ENCODE measurements around the gene PXN.
A peak's percentile ranks its signal among the peaks of the same experiment; 100 is the strongest.

PXN gene

DNA sequence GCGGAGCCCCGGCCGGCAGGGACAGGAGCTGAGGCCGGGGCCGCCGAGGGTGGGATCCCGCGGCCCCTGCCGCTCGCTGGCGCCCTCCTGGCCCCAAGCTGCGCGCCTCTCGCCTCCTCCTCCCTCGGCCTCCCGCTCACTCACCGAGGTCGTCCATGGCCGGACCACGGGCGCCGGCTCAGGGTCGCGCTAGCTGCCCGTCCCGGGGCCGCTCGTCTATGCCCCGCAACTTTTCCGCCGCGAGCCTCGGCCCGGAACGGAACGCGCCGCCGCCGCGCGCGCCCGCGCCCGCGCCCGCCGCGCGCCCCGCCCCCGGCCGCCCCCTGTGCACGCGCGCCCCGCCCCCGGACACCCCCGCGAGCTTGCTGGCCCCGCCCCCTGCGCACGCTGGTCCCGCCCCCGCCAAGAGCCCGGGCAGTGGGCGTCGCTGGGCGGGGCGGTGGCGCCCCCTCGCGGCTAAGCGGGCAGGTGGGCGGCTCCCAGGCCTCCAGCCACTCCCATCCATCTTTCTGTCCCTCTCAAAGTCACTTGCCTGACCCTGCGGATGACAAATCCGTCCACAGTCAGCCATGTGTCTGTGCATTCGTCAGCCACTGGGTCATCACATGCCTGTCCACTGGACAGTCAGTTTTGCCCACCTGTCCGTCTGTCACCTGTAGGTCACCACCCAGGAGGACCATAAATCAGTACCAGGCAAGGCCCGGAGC lies at the start of gene PXN:
PXN (minus strand) TSS at position 258 of the 707 bp plus-strand sequence; CDS start at position 157, 101 bp downstream.
- DNase-seq (ENCODE audit: low spot score) = peak; percentile 90

DNA sequence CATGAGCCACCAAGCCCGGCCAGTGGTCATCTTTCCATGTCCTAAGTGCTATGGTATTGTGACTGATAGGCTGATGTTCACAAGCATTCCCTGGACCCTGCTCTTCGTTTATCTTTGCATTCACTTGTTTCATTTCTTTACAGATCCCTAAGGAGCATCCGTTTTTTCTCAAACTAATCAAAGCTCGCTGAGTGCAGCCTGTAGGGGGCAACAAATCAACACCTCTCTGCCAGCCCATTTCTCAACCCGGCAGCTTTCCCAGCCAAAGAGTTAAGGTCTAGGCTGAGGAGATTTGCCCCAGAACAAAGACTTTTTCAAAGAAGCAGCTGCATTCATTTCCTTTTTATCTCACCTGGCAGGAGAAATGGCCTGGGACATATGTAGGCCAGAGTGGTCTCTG lies 48.7 kb upstream of the PXN start:
- no peak for DNase-seq (ENCODE audit: low spot score)

DNA sequence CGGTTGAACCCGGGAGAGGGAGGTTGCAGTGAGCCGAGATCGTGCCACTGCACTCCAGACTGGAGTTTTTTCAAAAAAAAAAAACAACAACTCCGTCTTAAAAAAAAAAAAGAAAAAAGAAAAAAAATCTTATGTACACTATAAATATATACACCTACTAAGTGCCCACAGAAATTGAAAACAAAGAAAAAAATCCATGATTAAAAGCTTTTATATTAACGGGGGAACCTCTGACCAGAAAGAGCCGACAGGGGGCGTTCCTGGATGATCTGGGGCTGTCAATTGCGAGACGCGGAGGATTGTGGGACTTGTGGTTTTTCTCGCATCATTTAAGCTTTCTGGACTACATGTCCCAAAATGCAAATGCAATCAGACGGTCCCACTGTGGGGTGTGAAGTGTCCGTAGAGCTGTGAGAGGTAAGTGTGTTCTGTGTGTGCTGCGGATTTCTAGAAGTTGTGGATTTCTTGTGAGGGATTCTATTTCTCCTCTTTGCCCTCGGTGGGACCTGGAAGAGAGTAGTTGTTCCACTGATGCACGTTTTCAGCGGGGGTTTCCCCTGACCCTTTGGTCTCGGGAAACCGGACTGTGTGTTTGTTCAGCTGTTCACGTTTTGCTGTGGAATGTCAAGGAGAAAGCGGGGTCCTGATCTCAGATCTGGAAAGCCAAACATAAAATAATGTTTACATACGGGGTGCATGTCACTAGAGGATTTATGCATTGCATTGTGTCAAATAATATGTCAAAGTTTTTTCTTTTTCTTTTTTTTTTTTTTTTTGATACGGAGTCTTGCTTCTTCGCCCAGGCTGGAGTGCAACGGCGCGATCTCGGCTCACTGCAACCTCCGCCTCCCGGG lies 36.7 kb upstream of the PXN start, which contains the start of gene SIRT4:
SIRT4 (plus strand) TSS at position 360 of the 854 bp plus-strand sequence. CDS start 1,241 bp downstream, outside the sequence.
- DNase-seq (ENCODE audit: low spot score) = peak; percentile 95

DNA sequence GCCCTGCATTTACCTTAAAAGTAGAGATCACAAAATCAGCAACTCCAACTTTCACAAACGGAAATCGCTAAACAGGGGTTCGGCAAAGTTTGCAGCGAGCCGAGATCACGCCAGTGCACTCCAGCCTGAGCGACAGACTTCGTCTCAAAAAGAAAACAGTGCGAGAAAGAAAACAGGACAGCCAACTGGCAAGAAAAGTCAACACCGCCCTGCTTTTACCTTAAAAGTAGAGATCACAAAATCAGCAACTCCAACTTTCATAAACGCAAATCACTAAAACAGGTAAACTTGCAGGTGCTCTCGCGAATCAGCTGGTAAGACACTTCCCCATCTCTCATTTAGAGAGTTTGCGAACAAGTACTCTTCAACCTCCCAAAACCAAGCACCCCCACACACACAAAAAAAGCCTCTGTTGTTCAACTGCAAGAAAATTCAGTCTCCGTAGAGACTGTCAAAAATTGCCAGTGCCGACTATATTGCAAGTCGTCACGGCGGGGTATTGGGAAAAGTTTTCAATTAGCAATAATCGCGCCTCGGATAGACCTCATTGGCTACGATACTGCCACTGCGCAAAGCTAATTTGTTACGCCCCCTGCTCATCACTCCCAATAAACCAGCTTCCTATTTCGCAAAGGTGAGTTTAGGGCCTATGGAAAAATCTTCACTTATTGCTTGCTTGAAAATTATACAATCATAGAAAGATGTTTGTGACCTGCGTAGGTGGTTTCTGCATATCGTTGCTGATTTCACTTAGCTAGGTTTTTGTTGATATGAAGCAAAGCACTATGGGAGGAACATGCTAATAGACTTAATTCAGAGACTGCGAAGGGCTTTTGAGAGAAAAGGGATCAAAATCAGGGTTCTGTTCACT lies 27.4 kb upstream of the PXN start, which contains the start of gene RNU4-1:
RNU4-1 (minus strand) TSS at position 577 of the 871 bp plus-strand sequence.
- peak; percentile 42 for DNase-seq (ENCODE audit: low spot score)

DNA sequence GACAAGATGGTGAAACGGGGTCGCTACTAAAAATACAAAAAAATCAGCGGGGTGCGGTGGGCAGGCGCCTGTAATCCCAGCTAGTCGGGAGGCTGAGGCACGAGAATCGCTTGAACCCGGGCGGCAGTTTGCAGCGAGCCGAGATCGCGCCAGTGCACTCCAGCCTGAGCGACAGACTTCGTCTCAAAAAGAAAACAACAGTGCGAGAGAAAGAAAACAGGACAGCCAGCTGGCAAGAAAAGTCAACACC lies 26.8 kb upstream of the PXN start:
- no peak for DNase-seq (ENCODE audit: low spot score)

DNA sequence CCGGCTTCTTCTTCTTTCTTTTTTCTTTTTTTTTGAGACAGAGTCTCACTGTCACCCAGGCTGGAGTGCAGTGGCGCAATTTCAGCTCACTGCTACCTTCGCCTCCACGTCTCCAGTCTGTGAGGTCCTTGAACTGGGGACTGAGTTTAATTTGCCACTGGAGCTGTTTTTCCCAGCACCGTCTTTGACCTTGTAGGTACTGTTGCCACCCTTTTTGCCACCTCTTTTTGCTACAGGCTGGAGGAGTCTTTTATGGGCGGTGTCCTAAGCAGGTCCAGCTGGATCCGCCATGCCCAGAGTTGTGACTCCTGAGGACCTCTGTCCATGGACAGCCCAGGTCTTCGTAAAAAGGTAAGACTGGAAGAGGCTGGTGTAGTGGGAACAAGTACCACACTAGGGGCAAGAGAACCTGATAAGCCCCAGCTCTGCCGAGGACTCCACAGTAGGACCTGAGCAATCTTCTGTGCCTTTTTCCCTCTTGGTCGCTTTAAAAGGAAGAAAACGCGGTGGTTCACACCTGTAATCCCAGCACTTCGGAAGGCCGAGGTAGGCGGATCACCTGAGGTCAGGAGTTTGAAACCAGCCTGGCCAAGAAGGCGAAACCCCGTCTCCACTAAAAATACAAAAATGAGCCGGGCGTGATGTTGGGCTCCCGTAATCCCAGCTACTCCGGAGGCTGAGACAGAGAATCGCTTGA lies 25.2 kb upstream of the PXN start:
- no peak for DNase-seq (ENCODE audit: low spot score)

DNA sequence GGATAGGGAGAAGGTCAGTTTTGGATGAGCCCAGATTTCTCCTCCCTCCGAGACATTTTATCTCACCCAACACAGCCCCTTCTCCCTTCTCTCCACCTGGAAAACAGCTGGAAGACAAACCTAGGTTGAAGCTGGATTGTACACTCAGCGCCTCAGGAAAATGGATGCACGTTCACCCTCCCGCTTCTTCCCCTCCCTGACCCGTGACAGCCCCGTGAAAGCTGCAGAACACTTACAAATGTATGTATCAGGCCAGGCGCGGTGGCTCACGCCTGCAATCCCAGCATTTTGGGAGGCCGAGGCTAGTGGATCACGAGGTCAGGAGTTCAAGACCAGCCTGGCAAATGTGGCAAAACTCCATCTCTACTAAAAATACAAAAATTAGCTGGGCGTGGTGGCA lies 22.0 kb upstream of the PXN start:
- no peak for DNase-seq (ENCODE audit: low spot score)

DNA sequence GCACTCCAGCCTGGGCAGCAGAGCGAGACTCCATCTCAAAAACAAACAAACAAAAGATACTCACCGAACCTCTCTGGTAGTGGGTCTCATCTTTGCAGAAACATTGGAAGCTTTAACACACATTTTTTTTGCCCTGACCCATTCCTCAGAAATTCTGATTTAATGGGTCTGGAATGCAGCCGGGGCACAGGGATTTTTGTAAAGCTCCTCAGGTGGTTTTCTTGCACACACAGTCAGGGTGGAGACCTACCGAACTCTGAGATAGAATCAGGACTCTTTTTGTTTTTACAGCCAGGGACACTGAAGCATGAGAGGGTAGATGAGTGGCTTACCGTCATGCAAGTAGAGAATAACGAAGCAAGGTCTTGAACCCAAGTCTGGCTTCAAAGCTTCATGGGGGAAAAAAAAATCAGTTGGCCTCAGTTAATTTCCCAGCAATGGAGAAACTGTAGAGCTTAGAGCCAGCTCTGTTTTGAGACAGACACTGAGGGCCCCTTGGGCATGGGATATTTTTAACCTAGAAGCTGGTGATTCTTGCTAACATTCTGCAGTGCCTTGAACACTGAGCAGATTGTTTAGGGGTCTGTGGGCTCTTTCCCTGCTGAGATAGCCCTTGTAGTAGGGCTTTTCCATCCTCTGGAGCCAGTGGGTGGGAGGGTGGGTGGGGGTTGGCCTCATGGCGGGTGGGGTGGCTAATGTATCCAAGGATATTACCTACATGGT lies 21.4 kb upstream of the PXN start:
- DNase-seq (ENCODE audit: low spot score) = no peak

DNA sequence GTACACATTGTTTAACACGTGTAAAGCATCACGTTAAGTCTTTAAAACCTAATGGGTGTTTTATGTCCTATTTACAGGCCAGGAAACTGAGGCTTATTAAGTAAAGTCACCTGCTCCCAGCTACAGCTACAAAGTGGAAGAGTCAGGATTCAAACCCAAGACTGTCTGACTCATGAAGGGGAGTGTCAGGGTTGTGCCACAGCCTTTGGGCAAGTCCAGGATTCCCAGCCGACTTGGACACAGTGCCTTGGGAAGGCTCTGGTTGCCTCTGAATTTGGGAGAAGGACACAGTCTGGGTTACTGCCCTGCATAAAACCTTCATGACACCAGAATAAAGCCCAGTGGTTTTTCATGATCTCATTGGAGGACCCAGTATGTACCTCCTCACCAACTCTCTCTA lies 18.9 kb upstream of the PXN start:
- DNase-seq (ENCODE audit: low spot score) = no peak

DNA sequence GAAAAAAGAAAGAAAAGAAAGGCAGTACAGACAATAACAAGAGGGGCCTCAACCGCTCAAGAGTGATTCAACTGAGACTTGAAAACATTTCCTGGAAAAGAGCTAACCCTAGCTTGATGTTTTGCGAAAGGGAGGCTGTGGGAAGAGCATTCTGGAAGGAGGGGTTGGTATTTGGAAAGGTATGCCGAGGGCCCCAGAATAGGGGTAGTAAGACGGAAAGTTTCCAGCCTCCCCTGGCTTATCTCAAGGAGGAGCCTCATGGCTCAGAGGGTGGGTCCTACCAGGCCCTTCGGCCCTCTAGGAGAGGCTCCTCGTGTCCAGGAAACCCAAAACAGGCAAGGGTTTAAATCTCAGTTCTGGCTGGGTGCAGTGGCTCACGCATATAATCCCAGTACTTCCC lies 17.8 kb upstream of the PXN start:
- DNase-seq (ENCODE audit: low spot score) = no peak

DNA sequence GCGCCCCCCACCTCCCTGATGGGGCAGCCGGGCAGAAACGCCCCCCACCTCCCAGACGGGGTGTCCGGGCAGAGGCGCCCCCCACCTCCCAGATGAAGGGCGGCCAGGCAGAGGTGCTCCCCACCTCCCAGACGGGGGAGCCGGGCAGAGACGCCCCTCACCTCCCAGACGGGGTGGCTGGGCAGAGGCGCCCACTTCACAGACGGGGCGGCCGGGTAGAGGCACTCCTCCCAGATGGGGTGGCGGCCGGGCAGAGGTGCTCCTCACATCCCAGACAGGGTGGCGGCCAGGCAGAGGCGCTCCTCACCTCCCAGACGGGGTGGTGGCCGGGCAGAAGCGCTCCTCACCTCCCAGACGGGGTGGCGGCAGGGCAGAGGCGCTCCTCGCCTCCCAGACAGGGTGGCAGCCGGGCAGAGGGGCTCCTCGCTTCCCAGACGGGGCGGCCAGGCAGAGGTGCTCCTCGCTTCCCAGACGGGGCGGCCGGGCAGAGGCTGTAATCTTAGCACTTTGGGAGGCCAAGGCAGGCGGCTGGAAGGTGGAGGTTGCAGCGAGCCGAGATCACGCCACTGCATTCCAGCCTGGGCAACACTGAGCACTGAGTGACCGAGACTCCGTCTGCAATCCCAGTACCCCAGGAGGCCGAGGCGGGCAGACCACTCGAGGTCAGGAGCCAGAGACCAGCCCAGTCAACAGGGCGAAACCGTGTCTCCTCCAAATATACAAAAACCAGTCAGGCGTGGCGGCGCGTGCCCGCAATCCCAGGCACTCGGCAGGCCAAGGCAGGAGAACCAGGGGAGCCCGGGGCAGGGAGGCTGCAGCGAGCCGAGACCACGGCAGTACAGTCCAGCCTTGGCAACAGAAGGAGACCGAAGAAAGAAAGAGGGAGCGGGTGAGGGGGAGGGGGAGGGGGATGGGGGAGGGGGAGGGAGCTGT lies 12.9 kb upstream of the PXN start:
- DNase-seq (ENCODE audit: low spot score) = no peak

DNA sequence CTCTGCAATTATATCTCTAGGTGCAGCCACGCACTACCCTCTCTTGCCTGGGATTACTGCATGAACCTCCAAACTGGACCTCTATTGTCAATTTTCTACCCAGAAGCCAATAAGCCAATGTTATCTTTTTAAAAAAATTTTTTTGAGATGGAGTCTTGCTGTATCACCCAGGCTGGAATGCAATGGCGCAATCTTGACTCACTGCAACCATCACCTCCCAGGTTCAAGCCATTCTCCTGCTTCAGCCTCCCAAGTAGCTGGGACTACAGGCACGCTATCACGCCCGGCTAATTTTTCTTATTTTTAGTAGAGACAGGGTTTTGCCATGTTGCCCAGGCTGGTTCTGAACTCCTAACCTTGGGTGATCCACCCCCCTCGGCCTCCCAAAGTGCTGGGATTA lies 11.2 kb upstream of the PXN start:
- no peak for DNase-seq (ENCODE audit: low spot score)

DNA sequence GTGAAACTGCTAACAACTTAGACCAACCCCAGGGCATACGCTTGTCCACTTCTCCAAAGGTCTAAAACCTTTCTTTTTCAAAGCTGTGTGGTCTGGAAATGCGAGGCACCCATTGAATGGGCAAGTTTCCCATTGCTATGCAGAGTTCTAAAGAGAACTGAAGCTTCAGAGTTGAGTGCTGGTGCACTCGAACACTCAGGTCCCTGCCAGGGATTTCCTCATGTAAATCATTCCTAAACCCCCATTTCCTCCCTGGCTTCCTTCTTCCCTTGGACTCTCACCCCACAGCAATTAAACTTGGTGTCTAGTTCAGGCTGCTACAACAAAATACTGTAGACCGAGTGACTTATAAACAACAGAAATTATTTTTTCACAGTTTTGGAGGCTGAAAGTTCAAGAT lies 2.2 kb upstream of the PXN start:
- no peak for DNase-seq (ENCODE audit: low spot score)

DNA sequence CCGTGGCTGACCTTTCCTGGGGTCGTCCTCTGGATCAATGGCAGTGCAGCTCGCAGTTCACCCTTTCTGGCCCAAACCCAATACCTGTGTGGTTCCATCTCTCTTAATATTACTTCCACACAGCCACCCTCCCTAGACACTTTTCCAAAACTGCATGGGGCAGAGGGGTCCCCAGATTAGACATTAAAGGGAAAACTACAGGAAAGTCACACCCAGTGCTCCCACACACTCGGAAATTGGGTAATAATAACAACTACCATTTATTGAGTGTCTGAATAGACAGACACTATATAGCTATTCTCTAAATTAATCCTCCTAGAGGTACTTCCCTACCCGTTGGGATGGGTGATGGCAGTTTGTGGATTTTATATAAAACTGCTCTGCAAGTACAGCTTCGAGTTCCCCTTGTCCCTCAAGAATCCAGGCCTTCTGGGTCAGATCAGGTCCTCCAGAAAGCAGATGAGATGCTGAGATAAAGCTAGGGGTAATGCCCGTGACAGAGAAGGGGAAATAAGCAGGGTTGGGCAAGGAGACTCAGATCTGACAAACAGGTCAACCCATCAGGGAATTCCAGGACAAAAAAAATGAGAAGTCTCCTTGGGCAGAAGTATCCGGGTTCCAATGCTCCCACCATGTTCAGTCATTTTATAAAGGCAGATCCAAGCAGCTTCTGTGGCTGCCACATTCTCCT lies 795 bp upstream of the PXN start:
- no peak for DNase-seq (ENCODE audit: low spot score)

DNA sequence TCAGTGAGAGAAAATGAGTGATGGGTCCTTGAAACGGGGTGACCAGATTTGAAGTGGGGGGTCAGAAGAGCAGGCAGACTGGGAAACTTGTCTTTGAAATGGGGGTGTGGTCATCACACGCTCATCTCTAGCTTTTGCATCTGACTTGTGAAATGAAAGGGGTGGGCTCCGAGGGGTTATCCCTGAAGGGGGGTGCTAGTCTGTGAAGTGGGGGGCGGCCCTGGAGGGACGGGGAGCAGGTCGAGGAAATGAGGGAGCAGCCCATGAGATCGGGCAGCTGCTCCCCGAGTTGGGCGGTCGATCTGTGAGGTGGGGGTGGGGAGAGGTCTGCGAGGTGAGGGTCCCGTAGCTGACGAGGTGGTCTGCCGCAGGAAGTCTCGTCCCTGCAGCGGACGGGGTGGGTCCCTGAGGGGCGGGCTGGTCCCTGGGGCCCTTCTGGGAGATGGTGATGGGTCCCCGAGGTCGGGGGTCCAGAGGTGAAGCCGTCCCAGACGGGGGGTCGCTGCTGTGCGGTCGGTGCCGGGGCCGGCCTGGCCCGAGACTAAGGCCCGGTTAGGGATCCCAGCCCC lies 542 bp downstream of the PXN start:
- DNase-seq (ENCODE audit: low spot score) = no peak

DNA sequence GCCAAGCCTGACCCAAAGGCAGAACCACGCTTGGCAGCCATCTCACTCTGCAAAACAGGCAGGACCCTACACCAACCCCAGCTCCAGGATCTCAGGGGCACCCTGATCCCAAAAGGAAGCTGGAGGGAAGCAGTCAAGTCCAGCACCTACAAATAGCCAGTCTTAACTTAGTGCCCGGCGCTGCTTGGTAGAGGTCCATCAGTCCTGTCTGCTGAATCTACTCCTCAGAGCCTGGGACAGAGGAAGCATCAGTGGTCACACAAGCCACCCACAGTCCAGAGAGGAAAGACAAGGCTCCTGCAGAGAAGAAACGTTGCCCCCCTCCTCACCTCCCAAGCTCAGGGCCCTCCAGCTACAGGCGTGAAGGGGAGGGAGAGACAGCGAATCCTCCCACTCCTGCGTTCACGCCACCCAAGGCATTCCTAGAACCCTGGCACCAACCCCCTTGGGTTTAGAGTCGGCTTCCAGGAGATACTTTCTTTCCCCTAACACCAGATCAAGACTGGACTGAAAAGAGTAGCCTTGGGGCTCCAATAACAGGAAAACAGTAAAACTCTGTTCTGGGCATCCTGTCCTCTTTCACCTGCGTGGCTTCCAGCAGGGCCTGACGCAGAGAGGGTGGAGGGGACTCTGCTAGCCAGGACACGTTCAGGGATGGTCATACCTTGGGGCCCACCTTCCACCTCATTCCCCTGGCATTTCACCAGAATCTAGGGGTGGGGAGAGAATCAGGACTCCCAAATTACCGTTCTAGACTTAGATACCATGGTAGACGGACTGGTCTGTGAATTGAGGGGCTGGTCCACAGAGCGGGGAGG lies 1.2 kb downstream of the PXN start:
- no peak for DNase-seq (ENCODE audit: low spot score)

DNA sequence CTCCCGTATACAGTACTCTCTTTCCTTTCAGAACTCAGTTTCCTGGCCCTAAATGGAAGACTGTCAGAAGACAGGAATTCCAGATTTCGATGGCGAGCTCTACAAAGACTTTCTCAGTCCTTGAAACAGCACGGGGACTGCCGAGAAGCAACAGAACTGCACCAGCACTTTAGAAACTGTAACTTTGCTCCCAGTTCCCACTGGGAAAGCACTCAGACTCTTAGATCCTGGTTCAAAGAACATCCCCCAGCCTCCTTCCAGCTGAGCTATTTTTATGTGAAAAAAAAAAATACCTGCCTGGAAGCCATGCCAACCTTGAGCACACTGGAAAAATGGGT lies 1.8 kb downstream of the PXN start:
- no peak for DNase-seq (ENCODE audit: low spot score)
